CD1c-positive myeloid dendritic cell (primary cell): ENCODE results near the gene RSAD1.

Experiments
- DNase-seq: peaks from one replicate; pipeline ENCODE4 v3.0.0-alpha.2; 2016; ENCODE audit errors: extremely low spot score

The RSAD1 gene

DNA sequence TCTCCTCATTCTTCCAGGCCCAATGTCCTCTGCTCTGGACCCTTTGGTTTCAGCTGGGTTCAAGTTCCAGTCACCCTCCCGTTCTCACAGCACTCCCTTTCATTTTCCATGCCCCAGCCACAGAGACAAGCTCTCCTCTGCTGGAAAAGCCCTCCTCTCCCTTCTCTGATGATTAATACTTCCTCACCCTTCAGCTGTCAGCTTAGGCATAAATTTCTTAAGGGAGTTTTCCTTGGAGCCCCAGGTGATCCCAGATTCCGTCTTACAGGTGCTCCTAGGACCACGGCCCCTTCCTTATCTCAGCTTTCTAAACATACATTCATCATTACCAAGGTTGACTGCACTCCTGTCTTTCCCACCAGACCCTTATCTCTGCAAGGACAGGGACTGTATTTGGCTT lies 20.4 kb upstream of the RSAD1 start:
- no peak for DNase-seq

DNA sequence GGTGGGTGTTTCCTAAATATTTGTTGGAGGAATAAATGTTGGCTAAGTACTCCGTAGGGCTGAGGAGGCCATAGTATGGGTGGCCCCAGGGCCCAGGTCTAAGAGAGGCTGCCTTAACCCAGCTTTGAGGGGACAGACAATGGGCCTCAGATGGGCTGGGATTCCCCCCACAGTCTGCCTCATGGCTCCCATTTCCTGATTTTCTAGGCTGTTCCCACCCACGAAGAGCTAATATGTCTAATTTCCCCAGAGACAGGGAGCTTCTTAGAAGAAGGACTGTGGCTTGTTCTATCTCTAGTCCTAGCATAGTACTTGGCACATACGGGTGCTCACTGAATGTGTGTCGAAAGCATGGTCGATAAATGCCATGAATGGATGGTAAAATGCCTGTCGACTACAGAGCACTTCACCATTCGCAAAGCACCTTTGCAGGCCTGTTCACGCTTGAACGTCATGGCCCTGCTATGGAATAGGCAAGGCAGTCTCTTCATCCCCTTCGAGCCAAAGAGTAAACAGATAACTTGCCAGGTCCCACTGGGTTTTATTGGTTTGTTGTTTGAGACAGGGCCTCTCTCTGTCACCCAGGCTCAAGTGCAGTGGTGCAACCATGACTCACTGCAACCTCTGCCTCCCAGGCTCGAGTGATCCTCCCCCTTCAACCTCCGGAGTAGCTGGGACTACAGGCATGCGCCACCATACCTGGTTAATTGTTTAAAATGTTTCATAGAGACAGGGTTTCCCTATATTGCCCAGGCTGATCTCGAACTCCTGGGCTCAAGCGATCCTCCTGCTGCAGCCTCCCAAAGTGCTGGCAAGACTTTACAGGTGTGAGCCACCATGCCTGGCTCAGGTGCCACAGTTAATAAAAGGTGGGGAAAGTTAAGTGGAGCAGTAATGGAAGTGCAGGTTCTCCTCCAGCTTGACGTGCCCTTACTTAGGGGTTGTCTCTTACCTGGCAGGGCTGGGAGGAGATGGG lies 19.7 kb upstream of the RSAD1 start:
- DNase-seq, result peak; percentile 29

DNA sequence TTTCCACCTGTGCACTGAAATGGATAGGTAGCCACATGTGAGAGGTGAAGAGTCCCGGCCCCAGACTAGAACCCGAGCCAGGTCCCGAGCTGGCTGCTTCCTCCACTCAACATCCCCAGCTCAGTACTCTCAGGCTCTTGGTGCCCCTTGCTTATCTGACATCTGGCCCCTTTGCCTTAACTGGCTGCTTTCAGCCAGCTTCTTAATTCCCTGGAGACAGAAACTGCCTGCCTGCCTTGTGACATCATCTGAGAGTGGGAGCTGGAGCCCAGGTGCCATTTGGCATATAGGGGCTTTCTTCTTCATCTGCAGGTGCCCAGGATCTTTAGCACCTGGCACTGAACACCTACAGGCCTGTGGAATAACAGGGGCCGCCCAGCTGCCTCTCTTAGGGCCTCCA lies 18.9 kb upstream of the RSAD1 start:
- DNase-seq, result no peak

DNA sequence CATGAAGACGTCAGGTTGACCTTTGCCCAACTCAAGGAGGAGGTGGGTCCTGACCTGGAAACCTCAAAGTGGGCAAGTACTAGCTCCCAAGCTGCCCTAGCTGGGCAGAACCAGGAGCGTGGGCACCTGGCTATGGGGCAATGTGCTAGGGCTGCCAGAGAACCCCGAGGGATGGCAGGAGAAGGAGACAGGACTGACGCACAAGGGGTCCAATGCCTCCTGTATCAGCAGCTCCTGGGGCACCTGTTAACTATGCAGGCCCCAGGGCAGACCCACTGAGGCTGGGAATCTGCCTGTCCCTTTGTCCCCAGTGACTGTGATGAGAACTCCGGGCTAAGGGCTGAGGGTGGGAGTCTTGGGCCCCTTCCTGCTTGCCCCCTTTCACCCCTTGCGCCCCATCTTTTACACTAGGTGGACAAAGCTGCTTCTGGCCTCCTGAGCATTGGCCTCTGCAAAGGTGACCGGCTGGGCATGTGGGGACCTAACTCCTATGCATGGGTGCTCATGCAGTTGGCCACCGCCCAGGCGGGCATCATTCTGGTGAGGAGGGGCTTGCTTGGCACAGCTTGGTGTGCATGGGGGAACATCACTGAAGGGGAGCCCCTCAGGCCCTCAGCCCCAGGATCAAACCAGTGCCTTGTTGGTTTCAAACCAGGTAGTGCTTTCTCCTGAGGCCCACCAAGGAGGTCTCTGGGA lies 17.7 kb upstream of the RSAD1 start:
- no peak for DNase-seq

DNA sequence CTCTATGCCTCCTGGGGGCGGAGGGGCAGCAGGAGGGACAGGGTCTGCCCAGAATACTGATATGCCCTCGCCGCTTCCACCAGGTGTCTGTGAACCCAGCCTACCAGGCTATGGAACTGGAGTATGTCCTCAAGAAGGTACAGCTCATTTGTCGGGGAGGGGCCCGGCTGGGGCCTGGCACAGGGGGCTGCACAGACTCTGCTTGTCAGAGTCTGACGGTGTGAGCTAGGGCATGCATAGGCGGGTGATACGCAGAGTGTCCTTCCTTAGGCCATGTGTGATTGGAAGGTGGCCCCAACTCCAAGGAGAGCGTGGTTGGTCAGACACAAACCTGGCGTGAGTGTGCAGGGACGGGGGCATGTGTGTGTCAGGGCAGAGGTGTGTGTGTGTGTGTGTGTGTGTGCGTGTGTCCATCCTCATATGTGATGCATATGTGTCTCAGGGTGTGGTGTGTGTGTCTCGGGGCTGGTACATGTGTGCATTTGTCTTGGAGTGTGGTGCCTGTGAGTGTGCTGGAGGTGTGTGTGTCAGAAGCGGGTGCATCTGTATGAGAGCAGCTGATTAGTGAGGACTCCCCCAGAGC lies 17.0 kb upstream of the RSAD1 start:
- DNase-seq, result no peak

DNA sequence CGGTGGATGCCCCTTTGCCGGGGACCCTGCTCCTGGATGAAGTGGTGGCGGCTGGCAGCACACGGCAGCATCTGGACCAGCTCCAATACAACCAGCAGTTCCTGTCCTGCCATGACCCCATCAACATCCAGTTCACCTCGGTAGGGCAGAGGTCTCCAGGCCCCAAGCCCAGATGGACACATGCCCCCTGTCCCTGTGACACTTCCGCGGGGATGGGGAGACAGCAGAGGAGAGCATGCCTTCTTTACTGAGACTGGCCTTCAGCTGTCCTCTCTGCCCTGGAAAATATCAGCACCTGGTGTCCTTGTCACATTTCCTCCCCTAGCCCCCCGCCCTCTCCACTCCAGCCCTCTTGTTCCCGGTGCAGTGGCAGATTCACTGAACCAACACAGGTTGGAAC lies 16.2 kb upstream of the RSAD1 start:
- DNase-seq, result no peak

DNA sequence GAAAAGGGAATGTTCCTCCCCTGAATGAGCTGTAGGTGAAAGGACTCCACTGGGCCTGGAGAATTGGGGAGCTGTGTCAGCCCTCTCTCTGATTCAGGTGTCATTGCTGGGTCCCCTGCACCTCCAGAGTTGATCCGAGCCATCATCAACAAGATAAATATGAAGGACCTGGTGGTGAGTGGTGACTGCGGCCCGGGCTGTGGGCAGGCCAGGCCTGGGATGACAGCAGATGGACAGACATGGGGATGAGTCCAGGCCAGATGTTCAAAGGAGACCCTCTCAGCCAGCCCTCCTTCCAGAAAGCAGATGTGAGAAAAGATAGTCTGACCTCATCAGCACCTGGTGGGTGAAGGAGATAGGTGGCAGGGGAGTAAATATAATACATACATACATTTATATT lies 14.5 kb upstream of the RSAD1 start:
- DNase-seq, result no peak

DNA sequence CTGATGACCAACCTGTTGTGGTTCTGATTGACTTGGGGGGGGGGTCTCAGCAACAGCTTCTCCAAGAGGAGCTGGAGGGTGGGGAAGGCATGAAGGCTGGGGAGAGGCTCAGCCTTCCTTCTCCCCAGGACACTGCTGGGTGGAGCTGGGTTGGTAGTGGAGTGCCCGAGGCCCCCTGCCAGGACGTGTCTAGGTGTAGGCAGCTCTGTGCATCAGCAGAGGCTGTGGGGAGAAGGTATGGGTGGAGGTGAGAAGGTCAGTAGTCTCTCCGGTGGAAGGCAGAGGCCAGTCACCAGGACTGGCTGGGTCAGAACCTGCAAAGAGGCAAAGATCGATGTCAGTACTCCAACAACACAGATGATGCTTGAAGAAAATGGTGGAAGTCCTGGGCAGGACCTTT lies 13.9 kb upstream of the RSAD1 start:
- DNase-seq, result no peak

DNA sequence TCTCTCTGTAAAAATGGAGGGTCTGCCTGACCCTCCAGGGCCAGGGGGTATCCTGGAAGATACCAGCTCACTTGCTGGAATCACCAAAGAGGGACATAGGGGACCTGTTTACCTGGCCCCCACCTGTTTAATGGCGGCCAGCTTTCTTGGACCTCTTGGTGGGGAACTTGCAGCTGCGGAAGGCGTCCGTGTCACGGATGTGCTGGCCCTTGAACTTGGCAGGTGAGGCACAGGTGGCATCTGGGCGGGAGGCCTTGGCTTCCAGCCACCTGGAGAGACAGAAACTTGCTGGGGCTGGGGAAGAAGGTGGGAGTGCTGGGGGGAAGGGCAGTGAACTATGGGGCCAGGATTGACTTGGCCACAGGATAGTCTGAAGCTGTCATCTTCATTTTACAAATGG lies 13.5 kb upstream of the RSAD1 start:
- no peak for DNase-seq

DNA sequence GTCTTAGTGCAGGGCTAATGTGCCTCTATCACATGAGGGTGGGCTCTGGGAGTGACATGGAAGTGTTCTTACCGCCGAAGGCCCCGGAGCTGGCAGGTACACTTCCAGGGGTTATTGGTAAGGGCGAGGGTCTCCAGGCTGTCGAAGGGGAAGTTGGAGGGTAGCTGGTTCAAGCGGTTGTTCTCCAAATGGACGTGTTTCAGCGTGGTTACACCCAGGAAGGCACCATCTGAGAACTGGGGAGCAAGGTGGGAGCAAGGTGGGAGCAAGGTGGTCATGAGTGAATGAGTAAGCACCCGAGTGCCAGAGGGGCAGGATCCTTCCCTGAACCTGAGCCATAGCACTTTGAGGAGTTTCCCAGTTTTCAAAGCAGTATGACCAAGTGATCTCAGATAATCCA lies 13.0 kb upstream of the RSAD1 start:
- DNase-seq, result no peak

DNA sequence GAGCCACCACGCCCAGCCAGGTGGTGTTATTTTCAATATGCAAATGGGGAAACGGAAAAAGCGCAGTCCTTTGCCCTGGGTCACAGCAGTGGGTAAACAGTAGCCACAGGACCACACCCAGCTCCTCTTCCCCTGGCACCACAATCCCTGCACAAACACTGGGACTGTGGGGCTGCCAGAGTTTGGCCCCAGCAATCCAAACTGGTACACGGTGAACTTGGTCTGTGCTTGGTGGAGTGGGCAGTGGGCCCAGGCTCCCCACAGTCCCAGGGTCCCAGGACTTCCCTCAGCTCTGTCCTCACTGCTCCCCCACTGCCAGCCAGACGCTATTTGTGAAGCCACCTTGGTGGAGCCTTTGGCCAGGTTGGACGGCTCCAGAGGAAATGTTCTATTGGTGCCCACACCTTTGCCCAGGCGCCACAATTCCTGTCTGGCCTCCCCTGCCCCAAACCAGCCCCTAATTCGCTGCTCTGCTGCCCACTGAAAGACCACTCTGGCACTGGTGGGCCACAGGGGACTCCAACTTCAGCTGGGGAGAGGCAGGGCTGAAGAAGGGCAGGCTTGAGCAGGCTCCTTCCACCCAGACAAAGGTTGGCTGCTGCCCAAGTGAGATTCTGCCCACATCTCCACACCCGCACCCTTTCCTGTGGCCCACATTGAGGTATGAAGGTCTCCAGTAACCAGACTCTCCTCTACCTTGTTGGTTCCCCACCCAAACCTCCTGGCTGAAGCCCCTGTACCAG lies 12.1 kb upstream of the RSAD1 start:
- no peak for DNase-seq

DNA sequence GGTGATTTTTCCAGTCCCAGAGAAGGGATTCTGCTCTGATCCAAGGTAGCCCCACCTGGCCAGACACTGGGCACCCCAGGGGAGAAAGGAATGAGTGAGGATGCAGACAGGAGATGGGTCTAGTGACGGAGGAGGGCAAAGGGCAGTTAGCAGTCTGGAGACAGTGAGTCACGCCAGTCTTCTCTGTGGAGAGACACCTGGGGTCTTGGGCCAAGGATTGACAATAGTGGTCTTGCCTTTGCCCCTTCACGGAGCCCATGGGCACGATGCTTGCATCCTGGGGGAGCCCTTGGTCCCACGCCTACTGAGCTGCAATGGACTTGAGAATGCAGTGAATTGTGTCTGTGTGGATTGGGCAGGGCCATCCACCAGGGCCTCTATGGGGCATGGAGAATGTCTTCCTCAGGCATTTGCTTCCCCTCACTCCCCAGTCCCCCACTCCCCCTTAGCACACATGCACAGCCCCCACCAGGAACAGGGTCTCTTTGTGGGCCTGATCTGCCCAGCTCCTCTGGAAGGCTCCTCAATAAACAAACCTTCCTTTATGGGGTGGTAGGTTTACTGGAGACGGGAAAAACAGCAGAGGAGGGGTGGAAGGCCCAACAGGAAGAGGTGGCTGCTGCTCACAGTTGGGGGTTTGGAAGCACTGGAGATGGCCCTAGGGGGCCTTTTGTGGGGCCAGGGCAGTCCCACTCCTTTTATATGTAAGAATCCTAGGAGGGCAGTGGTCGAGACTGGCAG lies 11.4 kb upstream of the RSAD1 start:
- no peak for DNase-seq

DNA sequence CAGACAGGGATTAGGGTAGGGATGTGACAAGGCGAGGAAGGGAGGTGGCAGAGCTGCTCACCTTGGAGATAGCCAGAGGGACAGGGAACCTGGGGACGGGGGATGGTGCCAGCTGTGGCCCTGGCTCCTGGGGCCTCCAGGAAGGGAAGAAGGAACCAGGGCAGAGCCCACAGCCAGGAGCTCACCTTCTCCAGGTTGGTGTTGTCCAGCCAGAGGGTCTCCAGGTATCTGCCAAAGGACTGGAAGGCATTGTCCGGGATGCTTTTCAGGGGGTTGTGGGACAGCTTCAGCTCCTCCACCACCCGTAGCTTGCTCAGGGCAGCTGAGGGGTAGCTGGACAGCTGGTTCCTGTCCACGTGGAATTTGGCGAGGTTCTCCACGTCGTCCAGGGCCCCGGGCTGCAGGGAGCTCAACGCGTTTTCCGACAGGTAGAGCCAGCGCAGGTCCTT lies 10.8 kb upstream of the RSAD1 start:
- DNase-seq, result no peak

DNA sequence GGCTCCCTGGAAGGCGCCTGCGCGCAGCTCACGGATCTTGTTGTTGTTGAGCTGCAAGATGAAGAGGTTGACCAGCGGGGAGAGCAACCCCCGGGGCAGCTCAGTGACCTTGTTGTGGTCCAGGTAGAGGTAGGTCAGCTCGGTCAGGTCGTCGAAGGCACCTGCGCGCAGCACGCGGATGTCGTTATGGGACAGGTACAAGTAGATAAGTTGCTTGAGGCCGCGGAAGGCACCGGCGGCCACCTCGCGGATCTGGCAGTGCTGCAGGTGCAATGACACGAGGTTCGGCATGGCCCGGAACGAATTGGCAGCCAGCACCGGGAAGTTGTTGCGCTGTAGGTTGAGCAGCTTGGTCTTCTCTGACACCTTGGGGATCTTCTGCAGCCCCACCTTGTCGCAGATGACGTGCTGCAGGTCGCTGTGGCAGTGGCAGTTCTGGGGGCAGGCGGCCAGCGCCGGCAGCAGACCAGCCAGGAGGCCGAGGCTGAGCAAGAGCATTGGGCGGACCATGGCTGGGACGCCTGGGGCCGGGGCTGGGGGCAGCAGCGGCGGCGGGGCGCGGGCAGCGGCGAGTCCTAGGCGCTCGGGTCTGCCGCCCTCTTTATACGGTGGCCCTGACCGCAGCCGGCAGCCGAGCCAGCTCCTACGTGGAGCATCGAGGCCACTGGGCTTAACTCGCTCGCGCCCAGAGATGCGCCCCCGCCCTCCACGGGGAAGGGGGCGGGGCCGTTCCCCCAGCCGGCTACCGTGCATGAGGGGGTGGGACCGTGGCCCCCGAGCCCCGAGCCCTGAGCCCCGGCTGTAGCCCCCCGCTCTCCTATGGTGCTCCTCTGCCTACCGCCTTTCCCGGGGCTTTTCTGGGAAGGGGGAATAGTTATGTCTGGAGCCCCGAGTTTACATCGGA lies 10.1 kb upstream of the RSAD1 start, which contains the start of gene CHAD:
Gene CHAD (minus strand): TSS at position 577 of the 904 bp plus-strand sequence. CDS start 67 bp downstream, at position 510.
- no peak for DNase-seq

DNA sequence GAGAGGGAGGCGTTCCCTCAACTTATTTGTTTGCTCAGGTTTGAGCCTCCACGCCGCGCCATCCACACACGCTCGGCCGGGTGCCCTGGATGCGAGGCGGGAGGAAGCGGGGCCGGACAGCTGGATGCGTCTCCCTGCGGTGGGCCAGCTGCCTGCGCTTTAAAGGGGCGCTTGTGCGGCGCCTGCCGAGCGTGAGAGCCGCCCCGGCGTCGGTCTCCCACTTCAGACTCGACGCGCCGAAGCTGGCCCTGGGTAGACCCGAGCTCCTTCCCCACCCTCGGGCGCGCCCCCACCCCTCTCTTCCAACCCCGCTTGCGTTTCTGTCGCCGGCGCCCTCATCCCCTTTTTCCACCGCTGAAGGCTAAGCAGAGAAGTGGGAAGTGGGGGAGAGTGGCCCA lies 9.5 kb upstream of the RSAD1 start:
- DNase-seq, result no peak

DNA sequence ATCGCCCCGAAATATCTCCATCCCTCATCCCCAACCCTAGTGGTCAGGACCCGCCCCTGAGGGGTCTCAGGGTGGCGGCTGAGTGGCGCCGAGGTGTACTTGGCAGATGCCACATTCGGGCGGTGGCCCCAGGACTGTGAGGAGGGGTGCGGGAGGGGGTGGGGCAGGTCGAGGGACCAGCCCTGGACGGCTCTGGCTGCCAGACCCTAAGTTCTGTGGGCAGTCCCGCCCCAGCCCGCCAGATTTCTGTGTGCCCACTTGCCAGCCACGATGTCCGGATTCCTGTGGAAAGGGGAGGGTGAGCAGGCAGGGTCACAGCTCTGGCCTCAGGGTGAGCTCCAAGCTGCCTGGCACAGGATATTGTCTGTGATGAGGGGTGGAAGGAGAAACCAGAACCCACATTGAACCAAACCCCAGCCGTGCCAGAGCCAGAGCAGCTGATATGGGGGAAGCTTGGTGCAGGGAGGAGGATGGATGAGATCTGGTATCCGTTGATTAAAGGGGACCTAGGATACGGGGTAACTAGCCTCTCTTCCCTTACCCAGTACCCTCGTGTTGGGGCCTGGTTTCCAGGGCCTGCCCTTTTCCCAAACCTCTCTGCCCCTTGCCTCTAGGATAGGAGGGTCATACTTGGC lies 8.9 kb upstream of the RSAD1 start:
- no peak for DNase-seq

DNA sequence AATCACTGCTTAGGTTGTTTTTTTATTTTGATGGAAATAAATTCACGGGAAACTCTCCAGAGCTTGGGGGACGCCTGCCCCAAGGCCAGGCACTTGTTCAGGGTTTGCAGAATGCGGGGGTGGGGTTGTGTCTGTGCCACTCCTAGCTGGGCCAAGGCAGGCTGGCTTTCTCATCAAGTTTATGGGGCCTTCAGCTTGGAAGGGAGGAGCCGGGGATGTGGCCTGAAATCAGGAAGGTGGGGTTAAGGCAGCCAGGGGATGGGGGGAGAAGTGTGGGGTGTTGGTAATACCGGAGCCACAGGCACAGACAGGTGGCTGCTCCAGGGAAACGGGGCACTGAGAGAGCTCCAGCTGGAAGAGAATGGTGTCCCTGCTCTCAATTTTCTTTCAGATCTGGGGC lies 8.2 kb upstream of the RSAD1 start:
- DNase-seq, result no peak

DNA sequence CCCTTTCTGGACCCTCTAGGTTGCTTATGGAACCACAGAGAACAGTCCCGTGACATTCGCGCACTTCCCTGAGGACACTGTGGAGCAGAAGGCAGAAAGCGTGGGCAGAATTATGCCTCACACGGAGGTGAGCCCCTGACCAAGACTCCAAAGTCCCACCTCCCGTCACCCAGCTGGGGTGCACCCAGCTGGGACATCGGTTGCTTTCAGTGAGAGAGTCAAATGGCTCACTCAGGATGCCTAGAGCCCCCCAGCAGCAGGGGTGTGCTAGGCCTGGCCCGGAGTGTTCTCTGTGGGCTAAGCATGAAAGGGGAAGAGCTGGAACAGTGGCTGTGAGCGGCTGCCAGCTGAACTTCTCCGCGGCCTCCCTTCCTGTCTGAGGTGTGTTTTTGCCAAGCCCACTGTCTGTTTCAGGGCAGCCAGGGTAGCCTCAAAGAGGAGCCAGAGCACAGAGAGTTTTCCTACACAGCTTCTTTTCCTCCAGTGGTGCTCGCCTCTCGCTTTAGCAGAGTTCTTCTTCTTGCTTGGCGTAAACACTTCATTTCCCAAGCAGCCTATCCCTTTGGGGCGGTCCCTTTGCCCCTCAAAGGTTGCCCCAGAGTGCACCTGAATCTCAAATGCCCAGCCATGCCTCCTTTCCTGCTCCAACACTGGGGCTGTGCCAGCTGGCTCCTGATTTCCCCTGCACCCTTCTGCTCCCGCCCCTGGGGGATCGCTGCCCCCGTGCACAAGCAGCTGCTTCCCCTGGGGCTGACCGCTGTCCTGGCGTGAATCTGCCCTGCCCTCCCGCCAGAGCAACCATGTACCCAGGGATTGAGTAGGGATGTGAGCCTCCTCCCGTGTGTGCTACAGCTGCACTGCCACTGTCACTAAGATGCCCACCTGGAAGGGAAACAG lies 7.4 kb upstream of the RSAD1 start:
- DNase-seq, result no peak

DNA sequence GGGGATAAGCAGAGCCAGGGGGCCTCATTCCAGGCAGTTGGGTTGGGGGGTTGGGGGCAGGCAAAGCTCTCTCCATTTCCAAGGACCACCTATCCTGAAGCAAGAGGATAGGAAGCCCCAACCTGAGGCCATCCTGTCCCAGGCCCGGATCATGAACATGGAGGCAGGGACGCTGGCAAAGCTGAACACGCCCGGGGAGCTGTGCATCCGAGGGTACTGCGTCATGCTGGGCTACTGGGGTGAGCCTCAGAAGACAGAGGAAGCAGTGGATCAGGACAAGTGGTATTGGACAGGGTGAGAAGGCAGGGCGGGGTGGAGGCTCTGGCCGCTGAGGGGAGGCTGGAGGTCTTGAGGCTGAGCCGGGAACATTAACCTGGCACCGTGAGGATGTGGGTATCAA lies 6.4 kb upstream of the RSAD1 start:
- DNase-seq, result no peak
